Mesendoderm (in vitro differentiated cells): ENCODE data around the gene CDH23.
A peak's percentile ranks its signal among the peaks of the same experiment; 100 is the strongest.

ENCODE experiments used
- DNase-seq: peaks from one replicate; pipeline ENCODE4 v3.0.0; 2013
- H2AK5ac ChIP-seq: 2 replicates; pipeline ENCODE4 v1.6.1; 2013; ENCODE audit warnings: low read length, inconsistent platforms
- H2BK120ac ChIP-seq: 2 replicates; pipeline ENCODE4 v1.6.1; 2013; ENCODE audit warnings: low read depth, mild to moderate bottlenecking, low read length, moderate library complexity, mixed read lengths
- H2BK15ac ChIP-seq: replicated peaks from 2 replicates; pipeline ENCODE4 v1.6.1; 2013; ENCODE audit warnings: low read depth, mild to moderate bottlenecking, moderate library complexity
- H2BK5ac ChIP-seq: 2 replicates; pipeline ENCODE4 v1.6.1; 2013; ENCODE audit warnings: low read length, inconsistent platforms
- H3K18ac ChIP-seq: 2 replicates; pipeline ENCODE4 v1.6.1; 2013; ENCODE audit warnings: mild to moderate bottlenecking, low read length, mixed read lengths
- H3K23ac ChIP-seq: one replicate; pipeline ENCODE4 v1.6.1; 2013; ENCODE audit warnings: low read length
- H3K27ac ChIP-seq: 2 replicates; pipeline ENCODE4 v1.5.1; 2013; ENCODE audit warnings: low read depth, mild to moderate bottlenecking, inconsistent platforms, low read length, moderate library complexity
- H3K27me3 ChIP-seq: 2 replicates; pipeline ENCODE4 v1.6.1; 2013; ENCODE audit warnings: low read length, control low read depth, mild to moderate bottlenecking, inconsistent platforms; ENCODE audit not compliant: insufficient read depth, poor library complexity
- H3K36me3 ChIP-seq: 2 replicates; pipeline ENCODE4 v1.6.1; 2013; ENCODE audit warnings: low read length, inconsistent platforms; ENCODE audit not compliant: control insufficient read depth, insufficient read depth
- H3K4ac ChIP-seq: one replicate; pipeline ENCODE4 v1.6.1; 2013; ENCODE audit warnings: low read depth, mild to moderate bottlenecking, low read length, moderate library complexity
- H3K4me1 ChIP-seq: 2 replicates; pipeline ENCODE4 v1.6.1; 2013; ENCODE audit warnings: low read depth, low read length, inconsistent platforms; ENCODE audit not compliant: control insufficient read depth
- H3K4me2 ChIP-seq: 2 replicates; pipeline ENCODE4 v1.6.1; 2013; ENCODE audit warnings: low read length
- H3K4me3 ChIP-seq: 2 replicates; pipeline ENCODE4 v1.5.1; 2013; ENCODE audit warnings: mild to moderate bottlenecking, low read length
- H3K56ac ChIP-seq: one replicate; pipeline ENCODE4 v1.6.1; 2013; ENCODE audit warnings: low read length
- H3K79me1 ChIP-seq: 2 replicates; pipeline ENCODE4 v1.6.1; 2013; ENCODE audit warnings: low read length, inconsistent platforms
- H3K79me2 ChIP-seq: 2 replicates; pipeline ENCODE4 v1.6.1; 2013; ENCODE audit warnings: mild to moderate bottlenecking, low read length; ENCODE audit not compliant: control insufficient read depth, insufficient read depth
- H3K9ac ChIP-seq: 2 replicates; pipeline ENCODE4 v1.6.1; 2013; ENCODE audit warnings: low read length, inconsistent platforms
- H4K5ac ChIP-seq: one replicate; pipeline ENCODE4 v1.6.1; 2013; ENCODE audit warnings: low read length
- H4K8ac ChIP-seq: one replicate; pipeline ENCODE4 v1.6.1; 2013; ENCODE audit warnings: low read depth, mild to moderate bottlenecking, control low read depth, low read length, moderate library complexity
- WGBS: extraction: QIAGEN DNeasy Blood & Tissue Kit; methylation state at CpG from one replicate; pipeline ENCODE4 v1.1.7; 2013; ENCODE audit warnings: low lambda C conversion rate, missing lambda C conversion rate; ENCODE audit not compliant: insufficient coverage; ENCODE audit errors: extremely low coverage; 5-methylcytosine and 5-hydroxymethylcytosine counted together

The CDH23 gene

GRCh38 chr10:71657604-71658466 is 261.1 kb downstream of the CDH23 start:
- H3K4me3 ChIP-seq = no peak overlapping the region

DNA sequence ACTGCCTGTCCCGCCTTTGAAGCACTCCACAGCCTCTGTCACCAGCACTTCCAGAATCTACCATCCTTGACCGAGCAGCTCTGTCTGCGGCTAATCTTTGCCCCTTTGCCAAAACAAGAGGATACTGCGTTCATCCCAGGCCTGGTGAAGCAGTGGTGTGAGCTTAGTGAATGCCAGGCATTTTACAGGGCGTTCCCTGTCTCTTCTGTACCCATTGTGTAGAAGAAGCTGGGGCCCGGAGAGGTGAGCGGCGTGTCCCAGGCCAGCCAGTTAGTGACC is 261.7 kb downstream of the CDH23 start:
- Histone ChIP-seq H3K56ac (peak overlapping the region; percentile 79), H4K5ac (no peak overlapping the region), H3K27ac (peak overlapping the region; percentile 93), H3K23ac (no peak overlapping the region), H4K8ac (no peak overlapping the region), H3K4me1 (peaks cover 9% of the 10 kb centered on the region), H3K4me2 (no peak overlapping the region), H3K79me1 (no peaks in the 10 kb centered on the region), H3K9ac (peak overlapping the region; percentile 20), H3K36me3 (no peaks in the 10 kb centered on the region), H3K79me2 (no peaks in the 10 kb centered on the region), H3K4ac (peak overlapping the region; percentile 44), H3K18ac (peak overlapping the region; percentile 35), H3K4me3 (no peak overlapping the region), H2BK5ac (peak overlapping the region; percentile 74), H2BK120ac (peak overlapping the region; percentile 33), H2BK15ac (no peak overlapping the region), H3K27me3 (no peaks in the 10 kb centered on the region), H2AK5ac (no peak overlapping the region)
- no peak for DNase-seq
- no CpG with 5 or more reads among the region's 8 CpGs for WGBS

More at GRCh38 chr10:71657604-71658466, 261.1 kb downstream of the CDH23 start:
- peak overlapping the region; percentile 93 for H3K27ac ChIP-seq
- no peaks in the 10 kb centered on the region for H3K36me3 ChIP-seq
- DNase-seq = peak; percentile 91
- no peak overlapping the region for H3K4ac ChIP-seq
- peak overlapping the region; percentile 74 for H2BK5ac ChIP-seq
- peak overlapping the region; percentile 51 for H3K18ac ChIP-seq
- H3K4me2 ChIP-seq = peak overlapping the region; percentile 1
- H3K27me3 ChIP-seq = no peaks in the 10 kb centered on the region
- H2BK120ac ChIP-seq = peak overlapping the region; percentile 33
- H2AK5ac ChIP-seq = no peak overlapping the region
- peaks cover 9% of the 10 kb centered on the region for H3K4me1 ChIP-seq
- H4K8ac ChIP-seq = no peak overlapping the region
- H2BK15ac ChIP-seq = no peak overlapping the region
- peak overlapping the region; percentile 20 for H3K9ac ChIP-seq
- no peaks in the 10 kb centered on the region for H3K79me2 ChIP-seq
- H3K23ac ChIP-seq = no peak overlapping the region
- no CpG with 5 or more reads among the region's 16 CpGs for WGBS
- no peaks in the 10 kb centered on the region for H3K79me1 ChIP-seq
- H4K5ac ChIP-seq = no peak overlapping the region
- H3K56ac ChIP-seq = peak overlapping the region; percentile 79

DNA sequence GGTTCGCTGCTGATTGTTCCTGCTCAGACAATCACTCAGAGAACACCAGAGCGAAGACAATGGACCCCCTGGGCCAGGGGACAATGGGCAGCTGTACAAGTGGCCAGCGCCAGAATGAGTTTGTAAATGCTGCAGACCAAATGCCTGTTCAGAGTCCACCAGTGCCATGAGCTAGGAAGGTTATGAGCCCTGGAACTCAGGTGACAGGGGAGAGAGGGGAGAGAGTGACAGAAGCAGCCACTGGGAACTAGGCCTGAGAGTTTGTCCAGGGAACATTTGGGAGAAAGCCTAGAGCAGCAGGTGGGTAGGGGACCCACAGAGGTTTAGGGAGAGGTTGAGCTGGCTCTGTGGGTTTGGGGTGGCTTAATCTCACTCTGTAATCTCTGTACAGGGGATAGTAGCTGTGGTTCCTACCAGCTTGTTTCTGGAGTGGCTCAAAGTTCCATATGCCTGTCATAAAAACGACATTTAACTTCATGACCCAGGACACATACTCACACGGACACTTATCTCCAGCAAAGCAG is 262.5 kb downstream of the CDH23 start:
- Histone ChIP-seq H2BK15ac (no peak overlapping the region), H3K18ac (no peak overlapping the region), H2BK120ac (no peak overlapping the region), H3K79me1 (no peaks in the 10 kb centered on the region), H3K27me3 (no peaks in the 10 kb centered on the region), H3K56ac (no peak overlapping the region), H3K36me3 (no peaks in the 10 kb centered on the region), H3K27ac (no peak overlapping the region), H2BK5ac (no peak overlapping the region), H3K4ac (peak overlapping the region; percentile 44), H3K4me1 (peaks cover 9% of the 10 kb centered on the region), H3K23ac (no peak overlapping the region), H3K79me2 (no peaks in the 10 kb centered on the region), H2AK5ac (no peak overlapping the region), H3K9ac (no peak overlapping the region), H4K8ac (no peak overlapping the region), H3K4me3 (no peak overlapping the region), H3K4me2 (no peak overlapping the region), H4K5ac (no peak overlapping the region)
- no CpG with 5 or more reads among the region's 5 CpGs for WGBS
- peak; percentile 61 for DNase-seq

- no peak overlapping the region for H4K8ac ChIP-seq
- H3K4me3 ChIP-seq = no peak overlapping the region
- H3K56ac ChIP-seq = no peak overlapping the region
- H3K18ac ChIP-seq = no peak overlapping the region
- no peak overlapping the region for H4K5ac ChIP-seq
- WGBS = no CpG with 5 or more reads among the region's 10 CpGs
- peaks cover 9% of the 10 kb centered on the region for H3K4me1 ChIP-seq
- H3K79me1 ChIP-seq = no peaks in the 10 kb centered on the region
- H3K79me2 ChIP-seq = no peaks in the 10 kb centered on the region
- no peak overlapping the region for H3K4me2 ChIP-seq
- H3K27ac ChIP-seq = no peak overlapping the region
- DNase-seq = no peak
- no peak overlapping the region for H2BK5ac ChIP-seq
- no peak overlapping the region for H2AK5ac ChIP-seq
- no peak overlapping the region for H2BK120ac ChIP-seq
- no peak overlapping the region for H3K9ac ChIP-seq
- no peak overlapping the region for H2BK15ac ChIP-seq
- no peaks in the 10 kb centered on the region for H3K36me3 ChIP-seq
- no peaks in the 10 kb centered on the region for H3K27me3 ChIP-seq
- no peak overlapping the region for H3K23ac ChIP-seq
- H3K4ac ChIP-seq = no peak overlapping the region
Observed at GRCh38 chr10:71659737-71660136, 263.0 kb downstream of the CDH23 start.

GRCh38 chr10:71660313-71660712 is 263.6 kb downstream of the CDH23 start:
- H2AK5ac ChIP-seq = no peak overlapping the region
- WGBS = no CpG with 5 or more reads among the region's 4 CpGs
- H2BK120ac ChIP-seq = no peak overlapping the region

More at GRCh38 chr10:71660313-71660712, 263.6 kb downstream of the CDH23 start:
- no peaks in the 10 kb centered on the region for H3K27me3 ChIP-seq
- no peak overlapping the region for H3K4ac ChIP-seq
- H3K9ac ChIP-seq = no peak overlapping the region
- peaks cover 9% of the 10 kb centered on the region for H3K4me1 ChIP-seq
- no peak overlapping the region for H3K27ac ChIP-seq
- no peak overlapping the region for H2BK15ac ChIP-seq
- no peak overlapping the region for H3K4me3 ChIP-seq
- H3K79me2 ChIP-seq = no peaks in the 10 kb centered on the region
- no peaks in the 10 kb centered on the region for H3K79me1 ChIP-seq
- H3K23ac ChIP-seq = no peak overlapping the region
- H3K4me2 ChIP-seq = no peak overlapping the region
- no peak overlapping the region for H4K8ac ChIP-seq
- H3K56ac ChIP-seq = no peak overlapping the region
- no peak overlapping the region for H2BK5ac ChIP-seq
- H3K36me3 ChIP-seq = no peaks in the 10 kb centered on the region
- no peak overlapping the region for H3K18ac ChIP-seq
- no peak for DNase-seq
- H4K5ac ChIP-seq = no peak overlapping the region
